K562 (cell line): ENCODE data around the gene RAB14.

ENCODE experiments used
- BRF1 ChIP-seq: IDR thresholded peaks from 3 replicates; pipeline ENCODE4 v1.6.1; 2011; ENCODE audit warnings: borderline replicate concordance, mild to moderate bottlenecking; ENCODE audit not compliant: insufficient read length; ENCODE audit errors: extremely low read depth
- CBX1 ChIP-seq: sonication (generic); IDR thresholded peaks from 2 replicates; pipeline ENCODE4 v1.6.1; 2016; ENCODE audit warnings: antibody characterized with exemption, low read depth, mild to moderate bottlenecking
- CTCF ChIP-seq, 3 experiments: IDR thresholded peaks in 2 of 3; conservative IDR thresholded peaks in 1 of 3; 2 replicates each; pipeline ENCODE4 v1.5.1; 2011 to 2012; ENCODE audit warnings: low read length in 3 of 3, mild to moderate bottlenecking in 3 of 3, control low read depth in 2 of 3, improper control_type of control experiment in 1 of 3, inconsistent platforms in 1 of 3, low read depth in 1 of 3, mixed read lengths in 1 of 3, moderate library complexity in 1 of 3; ENCODE audit not compliant: insufficient read depth in 2 of 3
- MTA2 ChIP-seq: fragments of 450-650 bp; IDR thresholded peaks from 2 replicates; pipeline ENCODE4 v1.6.1; 2016; ENCODE audit warnings: low read depth
- POLR2AphosphoS5 ChIP-seq: IDR thresholded peaks from 2 replicates; pipeline ENCODE4 v1.6.1; 2011; ENCODE audit warnings: mild to moderate bottlenecking, low read depth, low read length, moderate library complexity; ENCODE audit not compliant: control insufficient read depth, insufficient read depth
- PRDM10 ChIP-seq: fragments of 450-650 bp; IDR thresholded peaks from 2 replicates; pipeline ENCODE4 v1.6.1; 2018; ENCODE audit not compliant: partially characterized antibody
- RAD21 ChIP-seq, 2 experiments: fragments of 250-450 bp in 1 of 2; fragments of 450-650 bp in 1 of 2; sonication (Bioruptor Pico) in 1 of 2; formaldehyde crosslinking in 1 of 2; IDR thresholded peaks in 1 of 2; conservative IDR thresholded peaks in 1 of 2; 2 replicates each; pipeline versions ENCODE4 v1.4.0 to v1.8.0; 2020 to 2022; ENCODE audit warnings: mild to moderate bottlenecking in 2 of 2, moderate library complexity in 1 of 2
- RCOR1 ChIP-seq, 2 experiments: IDR thresholded peaks; 2 replicates each; pipeline ENCODE4 v1.6.1; 2012; ENCODE audit warnings: low read depth in 2 of 2, low read length in 2 of 2, borderline replicate concordance in 1 of 2, improper control_type of control experiment in 1 of 2
- SETDB1 ChIP-seq: IDR thresholded peaks from one replicate; pipeline ENCODE4 v1.6.1; 2012; ENCODE audit warnings: low read length, control low read depth, inconsistent platforms
- TAF9B ChIP-seq: fragments of 450-650 bp; IDR thresholded peaks from 2 replicates; pipeline ENCODE4 v1.6.1; 2018; ENCODE audit warnings: mild to moderate bottlenecking; ENCODE audit not compliant: partially characterized antibody
- ZBTB9 ChIP-seq: fragments of 450-650 bp; formaldehyde crosslinking; IDR thresholded peaks from 2 replicates; pipeline ENCODE4 v1.4.0; 2020; ENCODE audit warnings: mild to moderate bottlenecking, moderate library complexity
- ZNF134 ChIP-seq: fragments of 250-450 bp; sonication (Bioruptor Pico); conservative IDR thresholded peaks from 2 replicates; pipeline ENCODE4 v1.4.0; 2020
- ZNF407 ChIP-seq: fragments of 450-650 bp; IDR thresholded peaks from 2 replicates; pipeline ENCODE4 v1.6.1; 2016; ENCODE audit warnings: low read depth

GRCh38 chr9:121169094-121169601, 32.5 kb downstream of the RAB14 start:
- TF ChIP-seq CBX1 (no peak), ZNF407 (no peak), RCOR1 (IDR thresholded peaks at IDR 0.05; ENCODE audit: borderline replicate concordance in 1 of 2, low read depth in 2 of 2, low read length in 2 of 2) (no peak), RAD21 (CRISPR knock-in tag; conservative IDR thresholded peaks at IDR 0.05 in 1 of 2, IDR thresholded peaks at IDR 0.05 in 1 of 2) (0 out of 4 replicates have a peak, but pooled peaks of 1 of the 2 experiments have one; percentile 15), CTCF (IDR thresholded peaks at IDR 0.05 in 2 of 3, conservative IDR thresholded peaks at IDR 0.05 in 1 of 3; ENCODE audit: insufficient read depth in 2 of 3, low read depth in 1 of 3, low read length in 3 of 3) (peak; percentile 32 to 46 (median 42); a peak in 5 of 6 replicates), PRDM10 (no peak), POLR2AphosphoS5 (no peak), MTA2 (no peak), ZNF134 (no peak), BRF1 (no peak), ZBTB9 (CRISPR knock-in tag) (no peak), TAF9B (no peak), SETDB1 (no peak)
